ENCODE measurements around the gene RBPJL.

DNA sequence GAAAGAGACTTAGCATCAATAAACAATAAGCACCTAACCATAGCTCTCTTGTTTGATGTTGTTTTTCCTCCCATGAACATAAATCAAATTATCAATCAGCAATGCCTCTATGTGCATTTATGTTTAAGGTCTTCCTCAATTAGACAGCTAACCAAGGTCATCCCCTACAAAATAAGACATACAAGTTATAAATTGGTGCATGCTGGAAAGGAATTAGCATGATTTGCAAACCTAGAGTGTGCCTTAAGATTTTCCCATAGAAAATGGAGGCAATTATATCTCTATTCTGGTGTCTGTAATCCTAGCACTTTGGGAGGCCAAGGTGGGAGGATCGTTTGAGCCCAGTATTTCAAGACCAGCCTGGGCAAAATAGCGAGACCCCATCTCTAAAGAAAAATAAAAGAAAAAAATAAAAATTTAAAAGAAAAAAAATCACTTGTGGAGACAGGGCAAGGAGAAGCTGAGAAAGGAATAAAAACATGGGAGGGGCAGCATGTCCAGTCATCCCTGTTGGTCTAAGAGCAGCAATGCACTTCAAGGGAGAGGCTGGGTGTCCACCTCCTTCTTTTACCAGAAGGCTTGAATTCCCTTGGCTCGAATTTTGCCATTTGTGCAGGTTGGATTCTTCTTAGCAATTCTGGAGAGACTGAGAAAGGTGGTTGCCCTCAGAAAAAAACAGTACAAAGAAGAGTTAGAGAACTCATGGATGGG, 42.9 kb upstream of the RBPJL start:
- TF ChIP-seq CTCF (conservative IDR thresholded peaks at IDR 0.05) (no peak), EZH2 (IDR thresholded peaks at IDR 0.05; ENCODE audit: low read depth) (no peak)
